Mucosa of gallbladder (tissue), 1 donor: Measurements from ENCODE around the gene NOL4L. TPM values are rescaled to one million over a fixed set of nuclear protein-coding genes. Genes with fewer than 3 reads are reported as not detected.
"Not testable (repeated sequence)": the region's sequence is repeated elsewhere in the genome, so short reads cannot be mapped to it uniquely, and the experiment has no call there.

Experiments
- DNase-seq: peaks from one replicate; pipeline ENCODE4 v3.0.0-alpha.2; 2020; ENCODE audit warnings: low spot score
- total RNA-seq: library from RNA; stranded (reverse); gene quantifications from one replicate; pipeline ENCODE4 v1.2.1, GENCODE V29; 2021
- donor health status: DM: no; HTN: no; CAD: no.

The NOL4L gene
- total RNA-seq, 1 donor from 2014 or later: 53.0 TPM

DNA sequence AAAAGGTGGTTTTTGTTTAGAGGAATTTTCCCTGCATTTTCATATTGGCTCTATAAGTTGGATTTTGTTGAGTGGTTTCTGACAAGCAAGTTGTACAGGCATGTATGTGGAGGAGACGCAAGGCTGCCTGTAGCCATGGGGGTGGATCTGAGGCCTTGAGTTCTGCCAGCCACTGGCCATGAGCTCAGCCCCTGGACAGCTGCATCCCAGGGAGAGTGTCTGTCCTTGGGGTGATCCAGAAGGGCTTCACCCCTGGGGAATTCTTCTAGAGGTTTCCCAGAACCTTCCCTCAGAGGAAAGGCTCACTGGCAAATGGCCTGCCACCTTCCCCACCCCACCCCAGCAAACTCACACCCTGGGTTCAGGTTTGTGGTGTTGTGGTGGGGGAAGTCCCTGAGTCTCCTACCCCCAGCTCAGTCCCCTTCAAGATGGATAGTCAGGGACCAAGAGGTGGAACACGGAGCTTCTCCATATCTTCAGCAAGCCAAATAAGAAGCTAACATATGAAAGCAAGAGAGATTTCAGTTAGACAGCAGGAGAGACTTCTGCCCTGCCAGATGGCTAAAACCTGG, 11.6 kb upstream of the NOL4L start:
- no peak for DNase-seq

DNA sequence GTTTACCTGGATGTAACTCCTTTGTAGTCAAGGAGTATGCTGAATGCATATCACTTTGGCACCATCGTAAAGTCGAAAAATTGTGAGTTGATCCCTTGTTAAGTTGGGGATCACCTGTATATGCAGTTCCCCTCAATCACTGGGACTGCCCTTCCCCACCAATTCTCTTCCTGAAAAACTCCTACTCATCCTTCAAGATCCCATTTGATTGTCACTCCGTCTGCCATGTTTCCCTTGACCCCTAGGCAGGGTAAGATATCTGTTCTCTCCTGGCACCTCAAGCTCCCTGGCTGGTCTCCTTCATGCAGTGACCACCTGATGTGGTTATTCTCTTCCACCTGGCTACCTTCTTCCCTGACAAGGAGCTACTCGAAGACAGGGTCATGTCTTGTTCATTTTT, 10.0 kb upstream of the NOL4L start:
- DNase-seq: no peak

DNA sequence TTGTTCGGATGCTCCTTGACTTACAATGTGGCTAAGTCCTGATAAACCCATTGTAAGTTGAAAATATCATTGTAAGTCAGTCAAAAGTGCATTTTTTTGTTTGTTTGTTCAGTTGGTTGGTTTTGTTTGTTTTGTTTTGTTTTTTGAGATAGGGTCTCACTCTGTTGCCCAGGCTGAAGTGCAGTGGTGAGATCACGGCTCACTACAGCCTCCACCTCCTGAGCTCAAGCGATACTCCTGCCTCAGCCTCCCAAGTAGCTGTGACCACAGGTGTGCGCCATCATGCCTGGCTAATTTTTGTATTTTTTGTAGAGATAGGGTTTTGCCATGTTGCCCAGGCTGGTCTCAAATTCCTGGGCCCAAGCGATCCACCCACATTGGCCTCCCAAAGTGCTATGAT, 9.5 kb upstream of the NOL4L start:
- DNase-seq: not testable (repeated sequence)

DNA sequence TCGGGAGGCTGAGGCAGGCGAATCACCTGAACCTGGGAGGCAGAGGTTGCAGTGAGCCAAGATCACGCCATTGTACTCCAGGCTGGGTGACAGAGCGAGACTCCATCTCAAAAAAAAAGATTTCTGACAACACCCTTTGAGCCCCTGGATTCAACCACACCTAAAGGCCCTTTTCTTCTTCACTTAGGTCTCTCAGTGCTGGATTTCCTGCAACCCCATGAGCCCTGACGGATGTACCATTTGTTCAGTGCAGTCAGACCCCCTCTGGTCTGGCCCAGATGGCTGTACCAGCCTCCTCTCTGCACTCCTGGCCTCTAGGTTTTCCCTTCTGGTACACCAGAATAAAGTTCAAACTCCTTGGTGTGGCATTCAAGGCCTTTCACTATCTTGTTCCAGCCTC, 9.1 kb upstream of the NOL4L start:
- no peak for DNase-seq

DNA sequence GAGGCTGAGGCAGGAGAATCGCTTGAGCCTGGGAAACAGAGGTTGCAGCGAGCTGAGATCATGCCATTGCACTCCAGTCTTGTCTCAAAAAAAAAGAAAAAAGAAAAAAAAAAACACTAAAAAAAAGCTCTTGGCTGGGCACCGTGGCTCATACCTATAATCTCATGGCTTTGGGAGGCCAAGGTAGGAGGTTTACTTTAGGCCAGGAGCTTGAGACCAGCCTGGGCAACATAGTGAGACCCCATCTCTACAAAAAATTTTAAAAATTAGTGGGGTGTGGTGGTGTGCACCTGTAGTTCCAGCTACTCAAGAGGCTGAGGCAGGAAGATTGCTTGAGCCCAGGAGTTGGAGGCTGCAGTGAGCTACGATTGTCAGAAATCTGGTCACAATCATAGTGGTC, 7.5 kb upstream of the NOL4L start:
- DNase-seq: not testable (repeated sequence)

DNA sequence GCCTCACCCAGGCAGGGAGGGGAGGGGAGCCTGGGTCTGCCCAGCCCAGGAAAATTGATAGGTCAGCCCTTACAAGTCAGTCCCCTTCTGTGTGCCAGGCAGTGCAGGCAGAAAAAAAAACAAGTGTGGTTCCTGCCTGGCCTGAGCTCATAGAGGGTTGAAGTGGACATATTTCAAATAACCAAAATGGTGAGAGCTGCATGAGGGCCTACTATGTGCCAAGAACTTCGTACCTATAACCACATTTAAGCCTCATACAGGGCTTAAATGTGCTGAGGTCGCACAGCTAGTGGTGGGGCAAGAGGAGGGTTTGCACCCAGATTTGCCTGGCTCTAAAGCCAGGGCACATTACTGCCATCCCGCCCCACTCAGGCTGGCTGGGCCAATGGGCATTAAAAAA, 6.9 kb upstream of the NOL4L start:
- DNase-seq: no peak

DNA sequence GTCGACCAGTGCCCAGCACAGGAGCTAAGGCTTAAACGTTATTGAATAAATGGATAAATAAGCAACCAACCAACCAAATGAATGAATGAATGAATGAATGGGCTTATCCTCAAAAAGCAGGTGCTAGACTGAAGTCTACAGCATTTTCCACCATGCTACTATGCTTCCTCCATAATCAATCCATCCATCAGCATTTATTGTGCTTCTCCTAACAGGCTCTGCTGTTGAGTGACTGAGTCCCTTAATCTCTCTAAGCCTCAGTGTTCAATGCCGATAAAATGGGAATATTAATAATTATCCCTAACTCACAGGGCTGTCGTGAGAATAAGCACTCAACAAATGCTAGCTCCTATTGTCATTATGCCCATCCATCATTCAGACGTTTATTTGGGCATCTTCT, 4.6 kb upstream of the NOL4L start:
- no peak for DNase-seq

DNA sequence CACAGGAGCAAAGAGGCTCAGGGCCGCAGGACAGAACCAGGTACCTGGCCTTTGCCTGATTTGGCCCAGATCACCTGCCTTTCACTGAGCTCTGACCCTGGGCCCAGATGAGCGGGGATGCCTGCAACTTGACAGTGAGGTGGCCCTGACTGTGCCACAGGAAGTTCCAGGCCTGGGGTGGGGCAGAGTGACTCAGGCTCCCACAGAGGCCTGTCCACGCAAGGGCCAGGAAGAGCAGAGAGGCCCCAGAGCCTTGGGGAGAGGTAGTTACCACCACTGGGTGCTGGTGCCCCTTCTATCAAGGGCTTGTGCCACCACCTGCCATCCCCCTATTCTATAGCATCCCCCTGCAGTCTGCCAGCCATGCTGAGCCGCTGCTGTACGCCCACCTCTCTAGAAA, 4.1 kb upstream of the NOL4L start:
- DNase-seq: no peak

DNA sequence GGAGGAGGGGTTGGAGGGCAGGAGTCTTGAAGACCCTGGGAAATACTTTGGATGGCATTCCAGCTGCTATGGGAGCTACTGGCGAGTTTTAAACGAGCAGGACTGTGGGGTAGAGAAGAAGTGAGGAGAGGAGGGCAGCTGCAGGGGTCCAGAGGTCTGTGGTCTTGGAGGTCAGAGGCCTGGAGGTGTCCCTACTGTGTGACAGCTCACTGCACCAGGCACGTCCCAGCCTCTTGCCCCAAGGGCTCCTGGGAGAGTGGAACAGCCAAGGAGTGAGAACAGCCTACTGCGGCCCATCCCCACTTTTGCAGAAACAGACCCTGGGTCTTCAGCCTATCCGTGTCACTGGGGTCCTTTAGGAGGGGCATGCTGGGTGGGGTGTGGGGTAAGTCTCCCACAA, 2.9 kb upstream of the NOL4L start:
- DNase-seq: no peak

DNA sequence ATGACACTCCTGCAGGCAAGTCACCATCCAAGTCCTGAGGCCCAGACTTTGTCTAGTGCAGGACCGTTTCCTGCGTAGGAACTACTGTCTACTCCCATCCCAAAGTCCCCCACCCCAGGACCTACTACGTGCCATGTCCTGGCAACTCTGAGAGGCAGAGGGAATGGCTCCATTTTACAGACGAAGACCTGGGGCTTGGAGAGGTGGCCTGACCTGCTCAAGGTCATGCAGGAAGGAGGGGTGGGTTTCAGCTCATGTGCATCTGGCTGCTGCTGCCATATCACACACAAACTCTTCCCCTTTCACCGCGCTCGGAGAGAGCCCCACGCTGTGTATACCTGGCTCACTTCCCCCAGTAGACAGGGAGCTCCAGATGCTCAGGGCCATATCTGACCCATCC, 1.2 kb upstream of the NOL4L start:
- no peak for DNase-seq

DNA sequence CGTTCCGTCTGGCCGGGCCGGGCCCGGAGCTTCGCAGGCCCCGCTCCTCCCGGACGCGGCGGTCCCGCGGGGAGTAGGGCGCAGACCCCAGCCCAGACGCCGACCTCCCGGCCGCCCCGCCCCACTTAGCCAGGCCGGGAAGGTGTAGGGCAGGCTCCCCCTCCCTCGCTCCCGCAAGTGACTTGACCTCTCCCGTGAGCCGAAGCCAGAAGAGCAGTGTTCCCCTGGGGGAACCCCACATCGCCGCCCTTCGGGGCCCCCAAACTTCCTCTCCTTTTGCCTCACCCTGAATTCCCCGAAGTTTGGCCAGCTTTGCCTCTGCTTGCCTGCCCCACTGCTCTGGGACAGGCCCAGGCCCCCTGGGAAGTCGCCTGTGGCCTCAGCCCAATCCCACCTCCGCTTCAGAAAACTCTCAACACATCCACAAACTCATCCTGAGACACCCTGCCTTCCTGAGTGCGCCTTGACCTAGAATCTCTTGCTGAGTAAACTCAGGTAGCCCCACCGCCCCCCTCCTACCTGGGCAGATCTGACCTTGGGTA, 524 bp upstream of the NOL4L start:
- DNase-seq: no peak

DNA sequence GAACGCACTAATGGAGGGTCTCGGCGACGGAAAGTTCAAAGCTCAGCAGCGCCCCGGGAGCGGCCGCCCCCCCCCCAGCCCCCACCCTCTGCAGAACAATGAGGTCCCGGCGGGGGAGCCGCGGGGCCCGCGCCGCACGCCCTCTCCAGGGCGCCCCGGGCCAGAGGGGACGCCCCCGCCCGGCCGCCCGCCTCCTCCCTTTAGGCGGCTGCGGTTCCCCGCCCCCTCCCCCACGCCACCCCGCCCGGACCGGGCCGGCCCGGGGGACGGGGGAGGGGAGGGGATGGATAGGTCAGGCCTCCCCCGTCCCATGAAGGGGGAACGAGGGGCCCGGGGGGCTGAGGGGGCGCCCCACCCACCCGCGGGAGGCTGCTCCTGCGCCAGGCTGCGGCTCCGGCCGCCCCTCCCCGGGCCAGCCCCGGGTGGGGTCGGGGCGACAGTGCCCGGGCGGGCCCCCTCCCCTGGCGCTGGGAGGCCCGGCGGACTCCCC, 1.5 kb downstream of the NOL4L start:
- DNase-seq: no peak

DNA sequence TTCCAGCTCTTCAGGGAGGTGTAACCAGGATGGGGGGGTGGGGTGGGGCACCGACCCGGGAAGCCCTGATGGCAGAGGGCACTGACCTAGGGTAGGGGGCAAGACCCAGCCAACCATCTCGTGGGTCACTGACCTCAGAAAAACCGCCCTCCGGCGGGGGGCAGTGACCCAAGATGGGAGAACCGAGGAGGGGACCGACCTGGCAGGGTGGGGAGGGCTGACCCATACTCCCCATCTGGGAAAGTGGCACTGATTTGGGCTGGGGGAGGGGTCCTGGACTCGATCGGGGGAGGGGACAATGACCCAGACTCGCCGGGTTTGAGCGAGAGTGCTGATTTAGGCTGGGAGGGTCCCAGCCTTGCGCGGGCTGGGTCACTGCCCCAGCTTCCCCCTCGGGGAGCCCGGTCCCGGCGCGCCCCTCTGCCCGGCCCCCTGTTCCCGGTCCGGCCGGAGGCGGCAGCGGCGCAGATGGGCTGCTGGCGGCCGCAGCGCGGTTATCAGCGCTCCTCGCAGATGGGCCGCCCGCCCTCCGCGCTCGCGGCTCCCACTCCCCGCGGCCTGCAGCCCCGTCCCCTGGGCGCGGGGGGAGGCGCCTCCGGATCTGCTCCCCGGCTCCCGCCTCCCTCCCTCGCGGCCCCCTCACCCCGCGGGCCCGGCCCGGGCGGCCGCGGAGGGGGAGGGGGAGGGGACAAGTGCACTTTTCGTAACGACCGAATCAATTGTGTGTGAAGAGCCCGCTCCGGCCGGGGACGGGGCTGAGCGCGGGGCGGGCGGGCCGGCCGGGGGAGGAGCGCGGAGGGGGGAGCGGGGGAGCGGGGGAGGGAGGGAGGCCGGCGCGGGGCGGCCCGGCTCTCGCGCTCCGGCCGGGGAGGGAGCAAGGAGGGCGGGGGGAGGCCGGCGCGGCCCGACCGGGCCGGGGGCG, 2.2 kb downstream of the NOL4L start:
- DNase-seq: no peak

DNA sequence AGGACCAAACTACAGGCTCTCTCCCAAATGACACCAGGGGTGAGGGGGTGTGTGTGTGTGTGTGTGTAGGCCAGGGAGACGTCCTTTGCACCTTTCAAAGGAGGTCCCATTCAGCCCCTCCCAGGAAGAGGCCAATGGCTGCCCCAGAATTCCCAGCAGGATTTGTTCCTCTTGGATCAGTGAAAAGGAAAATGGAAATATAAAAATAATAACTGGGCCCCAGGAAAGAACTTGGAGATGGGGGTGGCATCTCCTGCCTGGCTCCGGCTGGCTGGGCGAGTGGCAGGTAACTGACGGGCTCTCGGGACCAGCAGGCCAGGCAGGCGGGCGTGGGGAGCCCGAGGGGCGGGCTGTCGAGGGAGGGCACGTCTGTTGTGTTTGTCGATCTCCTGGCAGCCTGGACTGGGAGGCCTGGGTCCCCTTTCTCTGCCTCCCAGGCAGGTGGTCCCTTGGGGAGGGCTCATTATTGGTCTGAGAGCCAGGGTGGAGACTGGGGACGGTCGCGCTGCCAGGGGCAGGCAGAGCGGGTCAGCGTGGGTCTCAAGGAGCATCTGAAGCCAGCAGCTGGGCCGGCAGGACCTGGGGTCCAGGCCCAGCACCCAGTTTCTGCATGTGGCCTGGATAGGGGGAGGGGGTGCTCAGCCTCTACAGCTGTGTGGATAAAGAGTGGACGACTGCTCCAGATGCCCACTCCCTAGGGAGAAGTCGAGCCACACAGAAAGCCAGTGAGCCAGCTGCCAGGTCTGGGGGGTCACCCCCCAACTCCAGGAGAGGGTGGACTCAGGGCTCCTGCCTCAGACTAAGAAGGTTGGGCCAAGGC, 3.1 kb downstream of the NOL4L start:
- DNase-seq: no peak

DNA sequence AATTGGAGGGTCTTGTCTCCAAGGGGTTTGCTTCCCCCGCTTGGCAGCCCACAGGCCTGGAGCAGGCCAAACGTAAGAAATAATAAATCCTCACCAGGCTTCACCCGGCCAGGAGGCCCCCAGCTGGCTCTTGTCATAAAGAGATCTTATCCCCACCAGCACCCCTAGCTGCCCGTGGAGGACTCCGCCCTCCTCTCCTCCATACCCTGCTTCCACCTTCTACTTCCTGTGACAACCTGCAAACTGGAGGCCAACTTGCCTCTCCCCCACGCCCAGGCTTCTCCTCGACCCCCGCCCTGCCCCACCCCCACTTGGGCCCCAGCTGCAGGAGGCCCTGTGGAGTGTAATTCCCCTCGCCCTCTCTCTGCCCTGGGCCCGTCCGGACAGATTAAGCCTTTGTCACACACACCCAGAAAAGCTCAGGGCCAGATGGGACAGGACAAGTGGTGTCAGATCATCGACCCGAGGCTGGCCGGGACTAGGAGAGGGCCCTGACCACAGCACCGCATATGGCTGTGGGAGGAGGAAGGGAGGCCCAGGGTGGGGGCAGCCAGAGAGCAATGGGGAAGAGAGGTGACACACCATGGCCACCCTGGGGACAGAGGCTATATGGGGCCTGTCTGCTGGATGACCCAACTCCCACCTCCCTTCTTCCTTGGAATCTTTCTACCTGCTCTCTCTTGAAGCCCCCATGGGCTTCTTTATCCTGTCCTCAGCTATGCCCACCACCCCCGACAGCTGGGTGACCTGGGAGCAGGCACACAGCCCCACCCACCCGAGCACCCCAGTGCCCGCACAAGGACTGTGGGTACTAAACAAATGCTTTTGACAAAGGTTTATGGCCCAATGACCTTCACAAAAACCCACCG, 3.9 kb downstream of the NOL4L start:
- no peak for DNase-seq

DNA sequence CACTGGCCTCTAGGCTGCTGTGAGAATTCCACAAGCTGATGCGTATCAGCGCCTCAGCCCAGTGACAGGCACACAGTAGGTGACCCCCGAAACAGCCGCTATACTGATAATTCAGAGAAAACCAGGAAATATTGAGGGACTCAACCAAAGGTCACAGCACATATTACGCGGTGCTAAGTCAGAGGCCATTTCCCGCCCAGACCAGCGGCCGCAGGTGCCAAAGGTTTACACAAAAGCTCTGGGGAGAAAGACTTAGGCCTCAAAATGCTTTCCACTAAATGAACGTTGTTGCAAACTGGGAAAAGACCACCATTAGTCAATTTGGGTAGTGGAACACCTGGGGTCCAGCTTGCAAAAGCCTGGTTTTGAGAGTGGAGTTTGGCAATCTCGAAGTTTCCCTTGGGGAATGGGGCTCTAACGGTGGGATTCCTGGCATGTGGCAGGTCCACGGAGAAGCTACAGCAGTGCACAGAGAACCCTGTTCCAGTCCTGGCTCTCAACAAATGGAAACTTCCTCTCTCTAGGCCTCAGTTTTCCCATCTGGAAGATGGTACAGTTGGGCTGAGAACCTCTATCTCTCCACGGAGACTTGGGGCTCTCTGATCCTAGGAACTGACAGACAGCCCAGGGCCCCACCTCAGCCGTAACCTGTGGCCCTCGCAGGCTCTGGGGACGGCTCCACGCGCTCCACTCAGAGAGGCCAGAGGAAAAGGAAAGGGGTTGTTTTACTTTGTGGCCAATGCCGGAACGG, 4.7 kb downstream of the NOL4L start:
- DNase-seq: no peak

DNA sequence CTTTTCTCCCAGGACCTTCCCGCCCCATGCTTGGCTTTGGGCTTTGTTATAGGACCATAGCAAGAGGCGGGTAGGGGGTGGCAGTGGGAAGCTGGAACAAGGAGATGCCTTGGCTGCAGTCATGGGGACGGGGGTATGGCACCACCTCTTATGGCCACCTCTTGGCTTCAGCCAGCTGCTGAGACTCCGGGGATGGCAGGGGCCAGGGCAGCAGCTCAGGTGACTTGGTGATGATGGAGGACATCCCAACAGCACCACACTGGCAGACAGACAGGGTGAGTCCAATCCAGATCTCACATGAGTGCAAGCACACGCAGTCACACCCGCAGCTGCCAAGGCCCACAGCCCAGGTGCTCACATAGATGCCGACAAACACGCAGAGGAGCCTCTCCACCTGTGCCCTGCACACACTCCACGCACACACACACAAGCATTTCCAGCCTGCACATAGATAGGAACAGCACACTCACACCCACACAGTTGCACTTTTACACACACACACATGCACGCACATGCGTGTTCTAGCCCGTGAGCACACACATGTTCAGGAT, 6.2 kb downstream of the NOL4L start:
- no peak for DNase-seq

DNA sequence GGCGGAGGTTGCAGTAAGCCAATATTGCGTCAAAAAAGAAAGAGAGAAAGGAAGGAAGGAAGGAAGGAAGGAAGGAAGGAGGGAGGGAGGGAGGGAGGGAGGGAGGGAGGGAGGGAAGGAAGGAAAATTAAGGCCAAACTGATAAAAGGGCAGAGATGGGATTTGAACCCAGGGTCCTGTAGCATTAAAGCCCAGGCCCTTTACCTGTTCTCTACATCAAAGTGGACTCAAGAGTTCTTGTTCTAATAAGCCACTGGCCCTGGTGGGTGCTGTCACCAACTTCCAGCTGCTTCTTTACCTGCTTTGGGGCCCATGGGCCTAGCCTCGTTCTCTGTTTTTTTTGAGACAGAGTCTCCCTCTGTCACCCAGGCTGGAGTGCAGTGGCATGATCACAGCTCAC, 7.1 kb downstream of the NOL4L start:
- DNase-seq: not testable (repeated sequence)

DNA sequence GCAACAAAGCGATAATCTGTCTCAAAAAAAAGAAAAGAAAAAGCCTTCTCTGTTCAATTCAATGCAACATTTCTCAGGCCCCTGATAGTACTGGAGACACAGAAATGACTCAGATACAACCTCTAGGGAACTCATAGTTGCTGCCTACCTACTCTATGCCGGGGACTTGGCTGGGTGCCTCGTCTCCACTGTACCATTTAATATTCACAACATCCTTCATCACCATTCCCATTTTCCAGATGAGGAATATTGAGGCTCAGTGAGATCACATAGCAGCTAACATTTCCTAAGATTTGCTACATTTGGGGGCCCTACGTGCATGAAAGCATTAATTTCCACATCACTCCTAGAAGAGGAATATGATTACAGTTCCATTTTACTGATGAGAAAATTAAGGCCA, 7.5 kb downstream of the NOL4L start:
- no peak for DNase-seq

DNA sequence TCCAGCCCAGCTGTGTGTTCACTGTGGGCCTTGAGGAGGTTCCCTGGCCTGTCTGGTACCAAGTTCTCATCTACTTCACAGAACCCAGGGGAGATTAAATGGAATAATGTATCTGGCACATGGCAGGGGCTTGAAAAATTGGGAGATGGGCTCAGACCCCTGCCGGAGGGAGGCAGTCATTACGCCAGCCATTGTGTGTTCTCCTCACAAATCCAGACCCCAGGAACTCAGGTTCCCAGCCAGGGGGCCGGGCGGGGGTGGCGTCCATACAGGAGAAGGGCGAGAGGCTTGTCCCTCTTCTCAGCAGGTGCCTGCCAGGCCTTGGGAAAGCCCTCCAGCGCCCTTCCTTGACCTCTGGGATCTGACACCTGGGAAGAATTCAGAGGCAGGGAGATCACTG, 8.1 kb downstream of the NOL4L start:
- no peak for DNase-seq
